HG03342 (cell line): Measurements from ENCODE around the gene IL6.
"Not testable (repeated sequence)": the region's sequence is repeated elsewhere in the genome, so short reads cannot be mapped to it uniquely, and the experiment has no call there.

Experiments
- ATAC-seq: cut with Tn5 transposase; IDR thresholded peaks from one replicate; pipeline ENCODE4 v1.9.1; 2021; ENCODE audit warnings: mild to moderate bottlenecking, moderate library complexity; ENCODE audit not compliant: unreplicated experiment

The IL6 gene

GRCh38 chr7:22703978-22704610 lies 22.9 kb upstream of the IL6 start:
- ATAC-seq, result not testable (repeated sequence)

GRCh38 chr7:22704722-22705121 lies 22.3 kb upstream of the IL6 start:
- ATAC-seq, result not testable (repeated sequence)

GRCh38 chr7:22705874-22706273 lies 21.1 kb upstream of the IL6 start:
- not testable (repeated sequence) for ATAC-seq

GRCh38 chr7:22707026-22707691 lies 19.8 kb upstream of the IL6 start:
- ATAC-seq, result not testable (repeated sequence)

GRCh38 chr7:22708214-22708613 lies 18.8 kb upstream of the IL6 start:
- ATAC-seq, result not testable (repeated sequence)

- ATAC-seq, result not testable (repeated sequence)
Measured at GRCh38 chr7:22708677-22709061, 18.3 kb upstream of the IL6 start.

GRCh38 chr7:22709062-22709829 lies 17.8 kb upstream of the IL6 start:
- not testable (repeated sequence) for ATAC-seq

GRCh38 chr7:22709857-22710256 lies 17.1 kb upstream of the IL6 start:
- no peak for ATAC-seq

- ATAC-seq, result no peak
Measured at GRCh38 chr7:22712999-22713398, 14.0 kb upstream of the IL6 start.

GRCh38 chr7:22713463-22713862 lies 13.5 kb upstream of the IL6 start:
- ATAC-seq, result no peak

GRCh38 chr7:22715969-22716368 lies 11.0 kb upstream of the IL6 start:
- ATAC-seq, result no peak

- ATAC-seq, result no peak
Measured at GRCh38 chr7:22717760-22718159, 9.2 kb upstream of the IL6 start.

- no peak for ATAC-seq
Measured at GRCh38 chr7:22718200-22718711, 8.7 kb upstream of the IL6 start.

- ATAC-seq, result no peak
Measured at GRCh38 chr7:22718911-22719420, 8.0 kb upstream of the IL6 start.

GRCh38 chr7:22720791-22721786 lies 5.9 kb upstream of the IL6 start:
- no peak for ATAC-seq

- ATAC-seq, result no peak
Measured at GRCh38 chr7:22722536-22723180, 4.3 kb upstream of the IL6 start.

- no peak for ATAC-seq
Measured at GRCh38 chr7:22723181-22723601, 3.8 kb upstream of the IL6 start.

GRCh38 chr7:22723637-22724036 lies 3.4 kb upstream of the IL6 start:
- no peak for ATAC-seq

GRCh38 chr7:22724861-22725260 lies 2.1 kb upstream of the IL6 start:
- no peak for ATAC-seq

GRCh38 chr7:22725585-22725984 lies 1.4 kb upstream of the IL6 start:
- no peak for ATAC-seq
